ENCODE data around the gene MXD3. TPM values are rescaled to one million over a fixed set of nuclear protein-coding genes. Genes with fewer than 3 reads are reported as not detected.
"Not testable (repeated sequence)": the region's sequence is repeated elsewhere in the genome, so short reads cannot be mapped to it uniquely, and the experiment has no call there.

Gene MXD3
- polyA plus RNA-seq, 5 donors: 16.7 to 39.9 (median 30.3) TPM

GRCh38 chr5:177271113-177271512 is 40.6 kb downstream of the MXD3 start:
- no peak for DNase-seq

GRCh38 chr5:177270653-177271052 is 41.0 kb downstream of the MXD3 start:
- no peak for DNase-seq

GRCh38 chr5:177269976-177270375 is 41.7 kb downstream of the MXD3 start:
- DNase-seq: no peak

DNA sequence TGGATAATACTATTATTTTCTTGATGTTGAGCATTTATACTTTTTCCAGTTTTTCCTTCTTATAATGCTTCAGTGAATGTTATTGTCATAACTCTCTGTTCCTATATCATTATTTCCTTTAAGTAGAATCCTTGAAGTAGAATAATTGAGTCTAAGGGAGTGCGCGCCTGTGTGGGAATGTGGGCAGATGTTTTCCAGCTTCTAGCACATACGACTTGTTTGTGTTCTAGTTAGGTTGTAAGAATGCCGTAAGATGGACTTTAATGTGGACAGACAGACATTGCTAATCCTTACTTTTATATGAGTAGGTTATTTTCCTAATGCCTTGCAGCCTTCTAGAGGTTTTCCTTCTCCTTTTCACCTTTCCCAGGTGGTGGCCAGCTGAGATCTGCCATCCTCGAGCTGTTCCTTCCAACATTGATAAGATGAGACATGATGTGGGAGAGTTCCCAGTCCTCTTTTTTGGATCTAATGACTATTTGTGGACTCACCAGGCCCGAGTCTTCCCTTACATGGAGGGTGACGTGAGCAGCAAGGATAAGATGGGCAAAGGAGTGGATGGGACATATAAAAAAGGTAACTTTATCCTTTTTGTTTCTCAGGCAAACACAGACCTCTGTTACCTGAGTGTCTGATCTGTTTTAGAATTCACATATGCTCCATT is 42.3 kb downstream of the MXD3 start:
- DNase-seq: no peak

GRCh38 chr5:177265395-177265794 is 46.3 kb downstream of the MXD3 start:
- no peak for DNase-seq

- DNase-seq: no peak
Observed at GRCh38 chr5:177264178-177264577, 47.5 kb downstream of the MXD3 start.

DNA sequence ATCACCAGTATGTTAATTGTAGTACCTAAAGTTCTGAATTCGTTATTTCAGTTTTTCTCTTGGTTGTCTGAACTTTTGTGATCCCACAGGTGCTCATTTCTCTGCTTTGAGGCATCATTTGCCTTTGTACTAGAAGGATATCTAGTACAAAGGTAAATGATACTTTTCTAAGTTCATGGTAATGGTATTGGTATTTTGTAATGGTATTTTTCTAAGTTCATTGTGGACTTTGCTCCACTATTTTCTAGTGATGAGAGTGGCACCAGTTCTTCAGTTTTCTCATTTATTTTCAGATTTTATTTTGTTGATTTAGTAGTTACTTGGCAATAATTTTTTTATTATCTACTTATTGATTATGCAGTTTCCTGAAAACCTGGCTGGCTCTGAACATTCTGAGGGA is 50.2 kb downstream of the MXD3 start:
- DNase-seq: no peak

GRCh38 chr5:177260961-177261360 is 50.7 kb downstream of the MXD3 start:
- DNase-seq: no peak

DNA sequence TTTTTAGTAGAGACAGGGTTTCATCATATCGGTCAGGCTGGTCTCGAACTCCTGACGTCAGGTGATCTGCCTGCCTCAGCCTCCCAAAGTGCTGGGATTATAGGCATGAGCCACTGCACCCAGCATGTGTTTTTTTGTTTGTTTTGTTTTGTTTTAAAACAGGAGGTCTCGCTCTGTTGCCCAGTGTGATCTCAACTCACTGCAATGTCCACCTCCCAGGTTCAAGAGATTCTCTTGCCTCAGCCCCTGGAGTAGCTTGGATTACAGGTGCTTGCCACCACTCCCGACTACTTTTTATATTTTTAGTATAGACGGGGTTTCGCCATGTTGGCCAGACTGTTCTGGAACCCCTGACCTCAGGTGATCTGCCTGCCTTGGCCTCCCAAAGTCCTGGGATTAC is 53.0 kb downstream of the MXD3 start:
- not testable (repeated sequence) for DNase-seq

Other genes with a start within 250 kb of the MXD3 start
- gene FGFR4, start 225.0 kb downstream of the MXD3 start, polyA plus RNA-seq (ENCODE audit: insufficient read depth in 1 of 5, insufficient read length in 5 of 5, low replicate concordance in 1 of 5): 100 to 1,000 TPM; 135 to 342 (median 218) TPM
- 10 to 100 TPM; 37.8 to 54.0 (median 44.0) TPM for gene NSD1, start 178.1 kb downstream of the MXD3 start, polyA plus RNA-seq (ENCODE audit: insufficient read depth in 1 of 5, insufficient read length in 5 of 5, low replicate concordance in 1 of 5)
- gene RAB24, start 8.2 kb downstream of the MXD3 start, polyA plus RNA-seq (ENCODE audit: insufficient read depth in 1 of 5, insufficient read length in 5 of 5, low replicate concordance in 1 of 5): 10 to 100 TPM; 21.0 to 44.5 (median 27.0) TPM
- gene PRELID1, start 8.1 kb downstream of the MXD3 start, polyA plus RNA-seq (ENCODE audit: insufficient read depth in 1 of 5, insufficient read length in 5 of 5, low replicate concordance in 1 of 5): 100 to 1,000 TPM in 1 of 5 donors, 10 to 100 TPM in 4; 75.9 to 128 (median 93.9) TPM
- 100 to 1,000 TPM in 4 of 5 donors, 10 to 100 TPM in 1; 85.2 to 137 (median 105) TPM for gene LMAN2, start 39.8 kb upstream of the MXD3 start, polyA plus RNA-seq (ENCODE audit: insufficient read depth in 1 of 5, insufficient read length in 5 of 5, low replicate concordance in 1 of 5)
- gene RGS14, start 46.0 kb upstream of the MXD3 start, polyA plus RNA-seq (ENCODE audit: insufficient read depth in 1 of 5, insufficient read length in 5 of 5, low replicate concordance in 1 of 5): 10 to 100 TPM in 1 of 5 donors, 1 to 10 TPM in 4; 3.6 to 14.0 (median 8.5) TPM
- gene SLC34A1, start 72.5 kb upstream of the MXD3 start, polyA plus RNA-seq (ENCODE audit: insufficient read depth in 1 of 5, insufficient read length in 5 of 5, low replicate concordance in 1 of 5): under 1 TPM in 1 of 5 donors, not detected in 4; 0.51 TPM
- gene PFN3, start 88.8 kb upstream of the MXD3 start, polyA plus RNA-seq (ENCODE audit: insufficient read depth in 1 of 5, insufficient read length in 5 of 5, low replicate concordance in 1 of 5): not detected
- gene F12, start 97.7 kb upstream of the MXD3 start, polyA plus RNA-seq (ENCODE audit: insufficient read depth in 1 of 5, insufficient read length in 5 of 5, low replicate concordance in 1 of 5): under 1 TPM in 4 of 5 donors, not detected in 1; 0.09 to 0.40 (median 0.17) TPM
- 10 to 100 TPM; 14.8 to 27.7 (median 17.7) TPM for gene GRK6, start 114.8 kb upstream of the MXD3 start, polyA plus RNA-seq (ENCODE audit: insufficient read depth in 1 of 5, insufficient read length in 5 of 5, low replicate concordance in 1 of 5)
- 1 to 10 TPM in 1 of 5 donors, under 1 TPM in 4; 0.39 to 2.5 (median 0.63) TPM for gene PRR7, start 134.9 kb upstream of the MXD3 start, polyA plus RNA-seq (ENCODE audit: insufficient read depth in 1 of 5, insufficient read length in 5 of 5, low replicate concordance in 1 of 5)
- gene DBN1, start 161.7 kb upstream of the MXD3 start, polyA plus RNA-seq (ENCODE audit: insufficient read depth in 1 of 5, insufficient read length in 5 of 5, low replicate concordance in 1 of 5): 100 to 1,000 TPM; 121 to 218 (median 139) TPM
- gene PDLIM7, start 185.7 kb upstream of the MXD3 start, polyA plus RNA-seq (ENCODE audit: insufficient read depth in 1 of 5, insufficient read length in 5 of 5, low replicate concordance in 1 of 5): 100 to 1,000 TPM in 1 of 5 donors, 10 to 100 TPM in 4; 55.0 to 128 (median 85.9) TPM
- gene DOK3, start 197.9 kb upstream of the MXD3 start, polyA plus RNA-seq (ENCODE audit: insufficient read depth in 1 of 5, insufficient read length in 5 of 5, low replicate concordance in 1 of 5): 1 to 10 TPM; 5.6 to 6.6 (median 6.4) TPM
- 100 to 1,000 TPM in 1 of 5 donors, 10 to 100 TPM in 4; 74.4 to 104 (median 84.1) TPM for gene DDX41, start 205.1 kb upstream of the MXD3 start, polyA plus RNA-seq (ENCODE audit: insufficient read depth in 1 of 5, insufficient read length in 5 of 5, low replicate concordance in 1 of 5)
- 100 to 1,000 TPM in 1 of 5 donors, 10 to 100 TPM in 4; 84.2 to 108 (median 94.9) TPM for gene FAM193B, start 242.7 kb upstream of the MXD3 start, polyA plus RNA-seq (ENCODE audit: insufficient read depth in 1 of 5, insufficient read length in 5 of 5, low replicate concordance in 1 of 5)

Data from right lung (tissue), 5 donors.